OCI-LY1 (cell line): ENCODE measurements around the gene TMTC3.

ENCODE experiments used
- H2AFZ ChIP-seq: fragments of 200-600 bp; sonication (generic), shearing (Covaris generic); 2 replicates; pipeline ENCODE4 v1.6.0; 2014; ENCODE audit warnings: antibody characterized with exemption, mild to moderate bottlenecking, low read length
- H3F3A ChIP-seq: fragments of 200-600 bp; sonication (generic), shearing (Covaris generic); 2 replicates; pipeline ENCODE4 v1.6.0; 2014; ENCODE audit warnings: mild to moderate bottlenecking, antibody characterized with exemption, low read length, moderate library complexity; ENCODE audit not compliant: insufficient read depth
- H3K27ac ChIP-seq: fragments of 200-600 bp; sonication (generic); 2 replicates; pipeline ENCODE4 v1.5.1; 2014; ENCODE audit warnings: low read length, mixed run types, mild to moderate bottlenecking, low read depth; ENCODE audit not compliant: poor library complexity, severe bottlenecking
- H3K27me3 ChIP-seq: fragments of 200-600 bp; sonication (generic); 2 replicates; pipeline ENCODE4 v1.6.0; 2014; ENCODE audit warnings: antibody characterized with exemption, mild to moderate bottlenecking, low read length, moderate library complexity; ENCODE audit not compliant: insufficient read depth
- H3K36me3 ChIP-seq: fragments of 200-600 bp; sonication (generic); 2 replicates; pipeline ENCODE4 v1.6.1; 2014; ENCODE audit warnings: mild to moderate bottlenecking, antibody characterized with exemption, low read length, moderate library complexity, mixed read lengths; ENCODE audit not compliant: insufficient read depth
- H3K4me1 ChIP-seq: fragments of 200-600 bp; sonication (generic); 2 replicates; pipeline ENCODE4 v1.5.1; 2014; ENCODE audit warnings: mild to moderate bottlenecking, low read length, moderate library complexity; ENCODE audit not compliant: insufficient read depth, severe bottlenecking
- H3K4me2 ChIP-seq: fragments of 200-600 bp; sonication (generic), shearing (Covaris generic); 2 replicates; pipeline ENCODE4 v1.6.1; 2014; ENCODE audit warnings: low read length
- H3K4me3 ChIP-seq: fragments of 200-600 bp; sonication (generic); 2 replicates; pipeline ENCODE4 v1.5.1; 2014; ENCODE audit warnings: low read length, low read depth, mild to moderate bottlenecking, mixed read lengths; ENCODE audit not compliant: poor library complexity, severe bottlenecking
- H3K79me2 ChIP-seq: fragments of 200-600 bp; shearing (Covaris generic); 2 replicates; pipeline ENCODE4 v1.6.1; 2016; ENCODE audit warnings: mixed run types, low read length, mixed read lengths; ENCODE audit not compliant: insufficient read depth
- H3K9ac ChIP-seq: fragments of 200-600 bp; sonication (generic), shearing (Covaris generic); 2 replicates; pipeline ENCODE4 v1.6.1; 2014; ENCODE audit warnings: mild to moderate bottlenecking, low read length, mixed read lengths
- H3K9me2 ChIP-seq: fragments of 200-600 bp; sonication (generic), shearing (Covaris generic); 2 replicates; pipeline ENCODE4 v1.6.1; 2014; ENCODE audit warnings: low read depth, mild to moderate bottlenecking, low read length, mixed read lengths
- H3K9me3 ChIP-seq: fragments of 200-600 bp; shearing (Covaris generic); 2 replicates; pipeline ENCODE4 v1.6.1; 2014; ENCODE audit warnings: low read length, mixed read lengths
- H4K20me1 ChIP-seq: fragments of 200-600 bp; sonication (generic), shearing (Covaris generic); 2 replicates; pipeline ENCODE4 v1.6.0; 2016; ENCODE audit warnings: mild to moderate bottlenecking, low read length; ENCODE audit not compliant: insufficient read depth
- CTCF ChIP-seq: fragments of 200-600 bp; sonication (generic), shearing (Covaris generic); IDR thresholded peaks from 2 replicates; pipeline ENCODE4 v1.5.1; 2017; ENCODE audit warnings: mild to moderate bottlenecking, antibody characterized with exemption, low read length, moderate library complexity, mixed read lengths
- EZH2 ChIP-seq: fragments of 200-600 bp; sonication (generic), shearing (Covaris generic); IDR thresholded peaks from 2 replicates; pipeline ENCODE4 v1.8.0; 2017; ENCODE audit warnings: borderline replicate concordance, mixed run types, mild to moderate bottlenecking, antibody characterized with exemption, low read length, moderate library complexity, mixed read lengths

Gene TMTC3

GRCh38 chr12:88167384-88167783, 25.3 kb downstream of the TMTC3 start:
- TF ChIP-seq CTCF (no peak), EZH2 (no peak)
- Histone ChIP-seq H3K79me2 (no peaks in the 10 kb centered on the region), H3F3A (no peaks in the 10 kb centered on the region), H3K9me3 (no peaks in the 10 kb centered on the region), H3K36me3 (peaks cover 29% of the 10 kb centered on the region), H3K9ac (no peak overlapping the region), H3K4me3 (no peak overlapping the region), H3K4me1 (no peaks in the 10 kb centered on the region), H3K27me3 (no peaks in the 10 kb centered on the region), H4K20me1 (no peaks in the 10 kb centered on the region), H3K27ac (no peak overlapping the region), H2AFZ (no peak overlapping the region), H3K9me2 (no peaks in the 10 kb centered on the region), H3K4me2 (no peak overlapping the region)

- H3K9ac ChIP-seq: no peak overlapping the region
- TF ChIP-seq EZH2 (no peak), CTCF (no peak)
- H2AFZ ChIP-seq: no peak overlapping the region
- no peaks in the 10 kb centered on the region for H3K9me2 ChIP-seq
- no peak overlapping the region for H3K27ac ChIP-seq
- no peaks in the 10 kb centered on the region for H3K79me2 ChIP-seq
- H3K4me1 ChIP-seq: no peaks in the 10 kb centered on the region
- no peaks in the 10 kb centered on the region for H3K9me3 ChIP-seq
- H3F3A ChIP-seq: no peaks in the 10 kb centered on the region
- no peak overlapping the region for H3K4me2 ChIP-seq
- H3K27me3 ChIP-seq: no peaks in the 10 kb centered on the region
- H3K4me3 ChIP-seq: no peak overlapping the region
- H3K36me3 ChIP-seq: peaks cover 41% of the 10 kb centered on the region
- H4K20me1 ChIP-seq: no peaks in the 10 kb centered on the region
Observed at GRCh38 chr12:88172844-88173407, 30.8 kb downstream of the TMTC3 start.

- no peak overlapping the region for H3K27ac ChIP-seq
- no peaks in the 10 kb centered on the region for H3K27me3 ChIP-seq
- TF ChIP-seq CTCF (no peak), EZH2 (no peak)
- H3K36me3 ChIP-seq: peaks cover 48% of the 10 kb centered on the region
- H3K9me2 ChIP-seq: no peaks in the 10 kb centered on the region
- no peak overlapping the region for H3K4me2 ChIP-seq
- H4K20me1 ChIP-seq: no peaks in the 10 kb centered on the region
- H3K4me3 ChIP-seq: no peak overlapping the region
- H3K9me3 ChIP-seq: no peaks in the 10 kb centered on the region
- H3K4me1 ChIP-seq: no peaks in the 10 kb centered on the region
- H2AFZ ChIP-seq: no peak overlapping the region
- no peaks in the 10 kb centered on the region for H3F3A ChIP-seq
- H3K9ac ChIP-seq: no peak overlapping the region
- no peaks in the 10 kb centered on the region for H3K79me2 ChIP-seq
Observed at GRCh38 chr12:88175544-88175943, 33.4 kb downstream of the TMTC3 start.
